H1 (cell line): ENCODE data around the gene NCBP1. TPM values are rescaled to one million over a fixed set of nuclear protein-coding genes. Genes with fewer than 3 reads are reported as not detected.
"Not testable (repeated sequence)": the region's sequence is repeated elsewhere in the genome, so short reads cannot be mapped to it uniquely, and the experiment has no call there.

ENCODE experiments used
- CTCF ChIA-PET: fragments of 300-600 bp; sonication (Branson Sonifier 250); formaldehyde crosslinking; loops from one replicate; lab custom pipeline; 2021; ENCODE audit not compliant: partially characterized antibody; lab: Charles Lee
- POLR2A ChIA-PET: fragments of 300-600 bp; sonication (Branson Sonifier 250); formaldehyde crosslinking; loops from one replicate; lab custom pipeline; 2021; ENCODE audit warnings: inconsistent platforms; ENCODE audit not compliant: partially characterized antibody; lab: Charles Lee
- DNase-seq, 2 experiments: peaks; one replicate each; pipeline versions ENCODE4 v3.0.0 to v3.0.0-alpha.2; 2010 to 2022; ENCODE audit warnings: low spot score in 2 of 2, low read depth in 1 of 2, mixed read lengths in 1 of 2
- FAIRE-seq: peaks from 2 replicates; lab custom pipeline; 2011; peaks lifted over from hg19 to GRCh38; lab: Jason Lieb, UNC
- H2AFZ ChIP-seq: 2 replicates; pipeline ENCODE4 v1.8.1; 2012; ENCODE audit warnings: low read length, inconsistent platforms
- H2AK5ac ChIP-seq: 2 replicates; pipeline ENCODE4 v1.6.1; 2013; ENCODE audit warnings: low read depth, low read length
- H2BK120ac ChIP-seq: replicated peaks from 2 replicates; pipeline ENCODE3; 2013; ENCODE audit warnings: low read depth, low read length, inconsistent platforms
- H2BK12ac ChIP-seq: 2 replicates; pipeline ENCODE4 v1.6.1; 2013; ENCODE audit warnings: low read depth, low read length
- H2BK15ac ChIP-seq: 2 replicates; pipeline ENCODE4 v1.6.1; 2013; ENCODE audit warnings: low read length
- H2BK20ac ChIP-seq: 2 replicates; pipeline ENCODE4 v1.6.1; 2013; ENCODE audit warnings: low read length
- H2BK5ac ChIP-seq: 2 replicates; pipeline ENCODE4 v1.6.1; 2013; ENCODE audit warnings: low read depth, low read length
- H3K14ac ChIP-seq: 2 replicates; pipeline ENCODE4 v1.6.1; 2013; ENCODE audit warnings: inconsistent platforms; ENCODE audit not compliant: insufficient read length
- H3K18ac ChIP-seq: 2 replicates; pipeline ENCODE4 v1.6.1; 2013; ENCODE audit warnings: low read length; ENCODE audit errors: extremely low read depth
- H3K23ac ChIP-seq: 2 replicates; pipeline ENCODE4 v1.6.1; 2013; ENCODE audit warnings: inconsistent platforms; ENCODE audit not compliant: insufficient read length
- H3K23me2 ChIP-seq: 2 replicates; pipeline ENCODE4 v1.6.1; 2013; ENCODE audit warnings: low read depth, low read length
- H3K27ac ChIP-seq: 2 replicates; pipeline ENCODE4 v1.6.1; 2011; ENCODE audit warnings: low read depth, low read length, inconsistent platforms
- H3K27me3 ChIP-seq, 4 experiments: replicated peaks in 1 of 4; 1 replicate in 1 of 4; 2 replicates in 3 of 4; pipeline versions ENCODE4 v1.6.1 to v1.8.1; 2011 to 2013; ENCODE audit warnings: low read length in 3 of 4, mild to moderate bottlenecking in 3 of 4, inconsistent platforms in 2 of 4, mixed read lengths in 2 of 4, moderate library complexity in 1 of 4; ENCODE audit not compliant: control insufficient read depth in 3 of 4, insufficient read depth in 3 of 4; ENCODE audit errors: extremely low read depth in 1 of 4
- H3K36me3 ChIP-seq, 4 experiments: 2 replicates each; pipeline versions ENCODE4 v1.6.1 to v1.8.1; 2011 to 2013; ENCODE audit warnings: mild to moderate bottlenecking in 4 of 4, low read length in 3 of 4, moderate library complexity in 2 of 4, control low read depth in 1 of 4, inconsistent platforms in 1 of 4; ENCODE audit not compliant: insufficient read depth in 4 of 4, control insufficient read depth in 2 of 4
- H3K4ac ChIP-seq: replicated peaks from 2 replicates; pipeline ENCODE3; 2013; ENCODE audit warnings: low read length, low read depth, mixed read lengths, inconsistent platforms; ENCODE audit not compliant: insufficient read length
- H3K4me1 ChIP-seq, 4 experiments: replicated peaks in 1 of 4; 1 replicate in 1 of 4; 2 replicates in 3 of 4; pipeline versions ENCODE4 v1.6.1 to v1.8.1; 2011 to 2013; ENCODE audit warnings: low read length in 3 of 4, inconsistent platforms in 2 of 4, mixed read lengths in 1 of 4; ENCODE audit not compliant: insufficient read depth in 4 of 4, control insufficient read depth in 3 of 4
- H3K4me2 ChIP-seq, 2 experiments: 2 replicates each; pipeline versions ENCODE4 v1.6.1 to v1.8.1; 2011 to 2013; ENCODE audit warnings: low read depth in 2 of 2, low read length in 2 of 2, control low read depth in 1 of 2, inconsistent platforms in 1 of 2, mild to moderate bottlenecking in 1 of 2; ENCODE audit not compliant: insufficient read depth in 1 of 2
- H3K4me3 ChIP-seq, 4 experiments: fragments of 200-600, 300-600 bp in 1 of 4; sonication (generic), shearing (Covaris generic), sonication (Bioruptor Twin) in 1 of 4; 2 replicates each; pipeline versions ENCODE4 v1.5.1 to v1.8.1; 2011 to 2016; ENCODE audit warnings: low read length in 4 of 4, low read depth in 3 of 4, control low read depth in 2 of 4, inconsistent platforms in 2 of 4, mild to moderate bottlenecking in 2 of 4, mixed read lengths in 1 of 4, moderate library complexity in 1 of 4; ENCODE audit not compliant: insufficient read depth in 2 of 4; ENCODE audit errors: extremely low read depth in 1 of 4
- H3K56ac ChIP-seq: replicated peaks from 2 replicates; pipeline ENCODE3; 2013; ENCODE audit warnings: low read depth, mild to moderate bottlenecking, mixed read lengths, low read length, inconsistent platforms; ENCODE audit not compliant: insufficient read length
- H3K79me1 ChIP-seq: 2 replicates; pipeline ENCODE4 v1.6.1; 2013; ENCODE audit warnings: low read depth, low read length, control low read depth
- H3K79me2 ChIP-seq, 2 experiments: 2 replicates each; pipeline versions ENCODE4 v1.6.1 to v1.8.1; 2012 to 2013; ENCODE audit warnings: low read length in 2 of 2, mild to moderate bottlenecking in 2 of 2, inconsistent platforms in 1 of 2; ENCODE audit not compliant: insufficient read depth in 2 of 2, control insufficient read depth in 1 of 2
- H3K9ac ChIP-seq, 4 experiments: replicated peaks in 1 of 4; 1 replicate in 1 of 4; 2 replicates in 3 of 4; pipeline versions ENCODE4 v1.6.1 to v1.8.1; 2011 to 2013; ENCODE audit warnings: low read depth in 3 of 4, low read length in 3 of 4, control low read depth in 2 of 4, mild to moderate bottlenecking in 2 of 4, moderate library complexity in 2 of 4, inconsistent platforms in 1 of 4; ENCODE audit errors: extremely low read depth in 1 of 4
- H3K9me3 ChIP-seq, 2 experiments: 2 replicates each; pipeline versions ENCODE4 v1.6.1 to v1.8.1; 2012 to 2013; ENCODE audit warnings: mild to moderate bottlenecking in 2 of 2, moderate library complexity in 2 of 2, control low read depth in 1 of 2, inconsistent platforms in 1 of 2, low read depth in 1 of 2, low read length in 1 of 2, mixed read lengths in 1 of 2; ENCODE audit not compliant: insufficient read depth in 2 of 2
- H4K20me1 ChIP-seq, 2 experiments: replicated peaks in 1 of 2; 2 replicates each; pipeline versions ENCODE3 to v1.8.1; 2011 to 2013; ENCODE audit warnings: inconsistent platforms in 2 of 2, low read length in 2 of 2, mild to moderate bottlenecking in 1 of 2; ENCODE audit not compliant: insufficient read depth in 2 of 2, control insufficient read depth in 1 of 2
- H4K5ac ChIP-seq: 2 replicates; pipeline ENCODE4 v1.6.1; 2013; ENCODE audit warnings: low read length, low read depth, mixed read lengths, inconsistent platforms; ENCODE audit not compliant: insufficient read length
- H4K8ac ChIP-seq: 2 replicates; pipeline ENCODE4 v1.8.0; 2013; ENCODE audit warnings: mild to moderate bottlenecking, moderate library complexity, low read length, inconsistent platforms; ENCODE audit not compliant: insufficient read depth; ENCODE audit errors: extremely low read depth
- H4K91ac ChIP-seq: replicated peaks from 2 replicates; pipeline ENCODE3; 2013; ENCODE audit warnings: low read length, mixed read lengths, inconsistent platforms; ENCODE audit not compliant: insufficient read length
- CEBPB ChIP-seq: IDR thresholded peaks from 2 replicates; pipeline ENCODE4 v1.6.1; 2012; ENCODE audit warnings: low read depth, low read length
- CHD2 ChIP-seq: IDR thresholded peaks from 2 replicates; pipeline ENCODE4 v1.6.1; 2012; ENCODE audit warnings: low read length, improper control_type of control experiment
- JUN ChIP-seq: IDR thresholded peaks from 2 replicates; pipeline ENCODE4 v1.6.1; 2011; ENCODE audit warnings: low read depth, mild to moderate bottlenecking, improper control_type of control experiment, low read length
- KDM1A ChIP-seq: fragments of 200-600, 300-600 bp; sonication (generic); IDR thresholded peaks from 2 replicates; pipeline ENCODE4 v1.7.1; 2016; ENCODE audit warnings: mild to moderate bottlenecking, low read length, borderline replicate concordance
- KDM4A ChIP-seq: IDR thresholded peaks from one replicate; pipeline ENCODE4 v1.7.1; 2012; ENCODE audit warnings: low read depth, mild to moderate bottlenecking, moderate library complexity, low read length, inconsistent platforms; ENCODE audit not compliant: severe bottlenecking
- KDM5A ChIP-seq: fragments of 200-600 bp; IDR thresholded peaks from 2 replicates; pipeline ENCODE4 v1.7.1; 2012; ENCODE audit warnings: mild to moderate bottlenecking, low read length, inconsistent platforms, mixed read lengths
- POU5F1 ChIP-seq: IDR thresholded peaks from 2 replicates; pipeline ENCODE4 v1.6.1; 2011; ENCODE audit warnings: low read depth, mild to moderate bottlenecking, low read length, moderate library complexity
- WGBS, 2 experiments: shearing (Covaris generic) in 1 of 2; methylation state at CpG; one replicate each; pipeline versions ENCODE4 v1.1.6 to v1.1.7; 2013 to 2015; ENCODE audit warnings: low lambda C conversion rate in 2 of 2, mixed read lengths in 2 of 2, inconsistent platforms in 1 of 2, low coverage in 1 of 2, missing lambda C conversion rate in 1 of 2; ENCODE audit not compliant: insufficient replicate concordance in 2 of 2, insufficient coverage in 1 of 2, insufficient read length in 1 of 2; ENCODE audit errors: extremely low coverage in 1 of 2, missing lambda C conversion rate in 1 of 2; 5-methylcytosine and 5-hydroxymethylcytosine counted together
- polyA plus RNA-seq, 7 experiments: library from polyadenylated mRNA; depleted of rRNA in 3 of 7; stranded (reverse) in 5 of 7; unstranded in 2 of 7; fragments of >200 nt in 5 of 7; fragments of 200-250 nt in 2 of 7; gene quantifications; 1 replicate in 5 of 7; 2 replicates in 1 of 7; 4 replicates in 1 of 7; pipeline versions ENCODE4 v1.2.1 to v1.2.3, GENCODE V29; 2011 to 2013; ENCODE audit warnings: missing spikeins in 2 of 7, mixed read lengths in 2 of 7
- total RNA-seq: library from RNA; stranded (reverse); fragmentation: NEBNext Ultra II Directional; extraction: Animal tissue kit (Norgen Biotek cat#: 25700); gene quantifications from 2 replicates; pipeline ENCODE4 v1.2.1, GENCODE V29; 2021

The NCBP1 gene
- total and polyA plus RNA-seq, 2 of the 8 experiments (the other 6 are each of a cell fraction or from before 2014, with no cell fraction given) = 14.7 to 54.0 TPM

GRCh38 chr9:97698865-97699264 is 65.2 kb downstream of the NCBP1 start (continued):
- no peak for TF ChIP-seq POU5F1
- no peak for TF ChIP-seq CHD2
- no peak for TF ChIP-seq CEBPB
- TF ChIP-seq KDM5A = no peak
- no peak for TF ChIP-seq KDM1A
- TF ChIP-seq JUN = no peak
- no peak for TF ChIP-seq KDM4A

GRCh38 chr9:97699281-97699680 is 65.7 kb downstream of the NCBP1 start:
- FAIRE-seq, DNase-seq: not testable (repeated sequence)

More at GRCh38 chr9:97699281-97699680, 65.7 kb downstream of the NCBP1 start:
- H2BK15ac ChIP-seq, H2AFZ ChIP-seq, H3K79me2 ChIP-seq, H4K8ac ChIP-seq, H2BK12ac ChIP-seq, H4K20me1 ChIP-seq, H3K9ac ChIP-seq, H3K27ac ChIP-seq, H2BK5ac ChIP-seq, H3K4me1 ChIP-seq, H2AK5ac ChIP-seq, H3K79me1 ChIP-seq, H3K56ac ChIP-seq, H3K4me2 ChIP-seq, H3K23me2 ChIP-seq, H3K36me3 ChIP-seq, H3K9me3 ChIP-seq, H4K5ac ChIP-seq, H2BK120ac ChIP-seq, H3K14ac ChIP-seq, H4K91ac ChIP-seq, H3K4me3 ChIP-seq, H3K4ac ChIP-seq, H3K18ac ChIP-seq, H2BK20ac ChIP-seq, H3K23ac ChIP-seq: not testable (repeated sequence)
- POLR2A ChIA-PET = interaction anchor here (0.7 to 0.9 kb wide), 2 partner anchors 66 to 175 kb away, joined by 3 read pairs; partner anchors contain the start of genes NCBP1 and TSTD2
- CTCF ChIA-PET = interaction anchor here (1.3 to 3.5 kb wide), 4 partner anchors 37 to 201 kb away, joined by 3 to 17 read pairs (median 7); no protein-coding TSS in a partner anchor
- 95% methylated on average over 13 of the region's 13 CpGs; no CpG with 5 or more reads in 1 of the 2 experiments for WGBS, 2 experiments
- H3K27me3 ChIP-seq = peaks cover 0 to 15% (median 11%) of the 10 kb centered on the region in 4 experiments; a peak in 6 of 7 replicates
